Smooth muscle cell (in vitro differentiated cells): ENCODE measurements around the gene TCF25. TPM values are rescaled to one million over a fixed set of nuclear protein-coding genes. Genes with fewer than 3 reads are reported as not detected.

Experiments used
- DNase-seq: peaks from one replicate; lab custom pipeline; 2025; ENCODE audit not compliant: unreplicated experiment; lab: John Stamatoyannopoulos, UW
- H2AFZ ChIP-seq: fragments of 200-600 bp; sonication (generic); 2 replicates; pipeline ENCODE4 v1.6.0; 2016; ENCODE audit warnings: antibody characterized with exemption, low read depth, mild to moderate bottlenecking
- H3F3A ChIP-seq: fragments of 200-600 bp; sonication (generic); 2 replicates; pipeline ENCODE4 v1.6.0; 2017; ENCODE audit warnings: antibody characterized with exemption, low read depth
- H3K27ac ChIP-seq: fragments of 200-600 bp; sonication (generic); 2 replicates; pipeline ENCODE4 v1.5.1; 2016; ENCODE audit warnings: low read depth, mild to moderate bottlenecking
- H3K27me3 ChIP-seq: fragments of 200-600 bp; sonication (generic); 2 replicates; pipeline ENCODE4 v1.6.1; 2016; ENCODE audit warnings: low read depth, mild to moderate bottlenecking
- H3K36me3 ChIP-seq: fragments of 200-600 bp; sonication (generic); 2 replicates; pipeline ENCODE4 v1.5.1; 2016; ENCODE audit warnings: low read depth
- H3K4me1 ChIP-seq: fragments of 200-600 bp; sonication (generic); 2 replicates; pipeline ENCODE4 v1.5.1; 2016; ENCODE audit warnings: low read depth
- H3K4me2 ChIP-seq: fragments of 200-600 bp; sonication (generic); 2 replicates; pipeline ENCODE4 v1.6.0; 2016; ENCODE audit warnings: mild to moderate bottlenecking
- H3K4me3 ChIP-seq: fragments of 200-600 bp; sonication (generic); 2 replicates; pipeline ENCODE4 v1.5.1; 2016; ENCODE audit warnings: mild to moderate bottlenecking
- H3K79me2 ChIP-seq: fragments of 200-600 bp; sonication (generic); 2 replicates; pipeline ENCODE4 v1.6.0; 2016; ENCODE audit warnings: low read depth, mild to moderate bottlenecking
- H3K9ac ChIP-seq: fragments of 200-600 bp; sonication (generic); 2 replicates; pipeline ENCODE4 v1.6.0; 2016; ENCODE audit warnings: low read depth
- H3K9me3 ChIP-seq: fragments of 200-600 bp; sonication (generic); replicated peaks from 2 replicates; pipeline ENCODE4 v1.5.1; 2016; ENCODE audit warnings: low read depth
- H4K20me1 ChIP-seq: fragments of 200-600 bp; sonication (generic); 2 replicates; pipeline ENCODE4 v1.6.0; 2016; ENCODE audit warnings: low read depth
- WGBS: methylation state at CpG from one replicate; pipeline ENCODE4 v1.1.7; 2016; ENCODE audit warnings: low lambda C conversion rate; 5-methylcytosine and 5-hydroxymethylcytosine counted together
- polyA plus RNA-seq: library from polyadenylated mRNA; unstranded; fragments of >200 nt; fragmentation: Nextera tagmentation; extraction: Ambion mirVana; gene quantifications from 2 replicates; pipeline ENCODE4 v1.2.1, GENCODE V29; 2016
- total RNA-seq: library from RNA; depleted of rRNA; stranded (reverse); fragments of >200 nt; gene quantifications from 2 replicates; pipeline ENCODE4 v1.2.3, GENCODE V29; 2014
- TF ChIP-seq, protein P1 (sequence below): fragments of 200-600 bp; sonication (generic); IDR thresholded peaks from 2 replicates; pipeline ENCODE4 v1.5.1; 2017; ENCODE audit warnings: borderline replicate concordance, mild to moderate bottlenecking, antibody characterized with exemption; ENCODE audit not compliant: insufficient read depth, poor library complexity, severe bottlenecking

TCF25 gene
- total and polyA plus RNA-seq, 2 experiments from 2014 or later, result 99.8 to 174 TPM

DNA sequence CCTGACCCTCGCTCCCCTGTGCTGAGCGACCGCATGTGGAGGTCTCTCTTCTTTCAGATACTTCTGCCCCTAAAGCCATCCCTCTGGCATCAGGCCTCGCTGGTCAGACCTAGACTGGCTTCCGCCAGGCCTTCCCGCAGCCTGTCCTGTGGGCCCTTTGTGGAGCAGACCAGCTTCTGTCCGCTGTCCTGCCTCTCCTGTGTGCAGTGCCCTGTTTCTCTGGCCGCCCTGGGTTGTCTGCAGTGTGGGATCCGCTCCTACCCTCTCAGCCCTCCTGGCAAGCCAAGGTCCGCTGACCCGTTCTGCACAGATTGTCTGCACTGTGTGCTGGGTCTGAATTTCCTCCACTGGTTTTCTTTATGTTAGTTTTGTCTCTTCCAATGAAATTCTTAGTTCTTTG lies 23.8 kb downstream of the TCF25 start:
- Histone ChIP-seq H3K4me1 (no peaks in the 10 kb centered on the region), H3K27ac (no peak overlapping the region), H2AFZ (no peak overlapping the region), H4K20me1 (peaks cover 47% of the 10 kb centered on the region), H3K79me2 (no peaks in the 10 kb centered on the region), H3K9me3 (no peaks in the 10 kb centered on the region), H3K36me3 (no peaks in the 10 kb centered on the region), H3K9ac (no peak overlapping the region), H3K4me3 (no peak overlapping the region), H3K4me2 (no peak overlapping the region), H3F3A (no peaks in the 10 kb centered on the region), H3K27me3 (no peaks in the 10 kb centered on the region)
- TF ChIP-seq, protein P1, sequence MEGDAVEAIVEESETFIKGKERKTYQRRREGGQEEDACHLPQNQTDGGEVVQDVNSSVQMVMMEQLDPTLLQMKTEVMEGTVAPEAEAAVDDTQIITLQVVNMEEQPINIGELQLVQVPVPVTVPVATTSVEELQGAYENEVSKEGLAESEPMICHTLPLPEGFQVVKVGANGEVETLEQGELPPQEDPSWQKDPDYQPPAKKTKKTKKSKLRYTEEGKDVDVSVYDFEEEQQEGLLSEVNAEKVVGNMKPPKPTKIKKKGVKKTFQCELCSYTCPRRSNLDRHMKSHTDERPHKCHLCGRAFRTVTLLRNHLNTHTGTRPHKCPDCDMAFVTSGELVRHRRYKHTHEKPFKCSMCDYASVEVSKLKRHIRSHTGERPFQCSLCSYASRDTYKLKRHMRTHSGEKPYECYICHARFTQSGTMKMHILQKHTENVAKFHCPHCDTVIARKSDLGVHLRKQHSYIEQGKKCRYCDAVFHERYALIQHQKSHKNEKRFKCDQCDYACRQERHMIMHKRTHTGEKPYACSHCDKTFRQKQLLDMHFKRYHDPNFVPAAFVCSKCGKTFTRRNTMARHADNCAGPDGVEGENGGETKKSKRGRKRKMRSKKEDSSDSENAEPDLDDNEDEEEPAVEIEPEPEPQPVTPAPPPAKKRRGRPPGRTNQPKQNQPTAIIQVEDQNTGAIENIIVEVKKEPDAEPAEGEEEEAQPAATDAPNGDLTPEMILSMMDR, result no peak
- no peak for DNase-seq
- WGBS, result 98% methylated on average over 11 of the region's 11 CpGs

DNA sequence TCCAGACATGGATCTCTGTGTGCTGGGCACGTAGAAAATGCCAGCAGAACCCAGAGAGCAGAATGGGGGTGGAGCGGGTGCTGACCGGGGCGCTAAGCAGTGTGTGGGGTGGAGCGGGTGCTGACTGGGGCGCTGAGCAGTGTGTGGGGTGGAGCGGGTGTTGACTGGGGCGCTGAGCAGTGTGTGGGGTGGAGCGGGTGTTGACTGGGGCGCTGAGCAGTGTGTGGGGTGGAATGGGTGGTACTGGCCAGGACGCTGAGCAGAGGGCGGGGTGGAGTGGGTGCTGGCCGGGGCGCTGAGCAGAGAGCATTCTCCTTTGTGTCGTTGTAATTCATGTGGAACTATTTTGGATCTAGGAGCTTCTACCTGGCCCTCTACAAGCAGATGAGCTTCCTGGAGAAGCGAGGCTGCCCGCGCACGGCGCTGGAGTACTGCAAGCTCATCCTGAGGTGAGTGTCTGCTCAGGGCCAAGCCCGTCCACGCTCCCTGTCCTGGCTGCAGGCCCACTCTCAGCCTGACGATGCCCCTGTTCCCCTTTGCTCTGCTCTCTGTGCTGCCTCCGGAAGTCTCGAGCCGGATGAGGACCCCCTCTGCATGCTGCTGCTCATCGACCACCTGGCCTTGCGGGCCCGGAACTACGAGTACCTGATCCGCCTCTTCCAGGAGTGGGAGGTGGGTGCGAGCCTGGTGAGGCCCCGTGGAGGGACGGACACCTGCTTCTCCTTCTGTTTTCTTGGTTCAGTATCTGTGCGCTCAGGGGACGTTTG lies 25.0 kb downstream of the TCF25 start:
- Histone ChIP-seq H3K4me3 (no peak overlapping the region), H3K79me2 (no peaks in the 10 kb centered on the region), H3K27me3 (no peaks in the 10 kb centered on the region), H3K9me3 (no peaks in the 10 kb centered on the region), H3F3A (no peaks in the 10 kb centered on the region), H2AFZ (no peak overlapping the region), H3K4me1 (no peaks in the 10 kb centered on the region), H3K36me3 (no peaks in the 10 kb centered on the region), H3K4me2 (no peak overlapping the region), H3K9ac (no peak overlapping the region), H4K20me1 (peaks cover 43% of the 10 kb centered on the region), H3K27ac (no peak overlapping the region)
- TF ChIP-seq, protein P1, result no peak
- WGBS, result 98% methylated on average over 36 of the region's 36 CpGs
- no peak for DNase-seq

DNA sequence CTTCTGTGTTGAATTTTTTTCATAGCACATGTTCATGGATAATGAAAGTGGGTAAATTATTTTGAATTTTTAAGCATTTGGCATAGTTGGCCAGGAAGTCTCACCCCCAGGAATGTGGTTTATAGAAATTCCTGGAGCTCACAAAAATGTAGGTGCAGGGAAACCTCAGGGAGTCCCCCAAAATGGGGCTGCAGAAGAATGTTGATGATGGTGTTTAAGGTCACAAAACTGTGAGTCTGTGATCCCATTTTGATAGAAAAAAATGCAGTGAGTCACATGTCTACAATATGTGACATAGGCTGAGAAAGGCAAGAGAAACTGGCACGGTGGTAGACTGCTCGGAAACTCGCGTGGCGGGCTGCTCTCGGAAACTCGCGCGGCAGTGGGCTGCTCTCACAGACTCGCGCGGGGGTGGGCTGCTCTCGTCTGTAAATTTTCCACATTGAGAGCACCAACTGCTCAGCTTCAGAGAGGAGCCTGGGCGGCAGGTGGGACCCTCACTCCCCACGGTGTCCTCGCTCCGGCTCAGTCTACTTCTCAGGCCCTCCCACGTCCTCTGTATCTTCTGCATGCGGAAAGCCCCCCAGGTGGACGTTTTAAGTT lies 26.6 kb downstream of the TCF25 start:
- no peak overlapping the region for H3K4me2 ChIP-seq
- DNase-seq, result no peak
- H3K36me3 ChIP-seq, result no peaks in the 10 kb centered on the region
- H3K27ac ChIP-seq, result no peak overlapping the region
- H2AFZ ChIP-seq, result no peak overlapping the region
- H3F3A ChIP-seq, result no peaks in the 10 kb centered on the region
- no peak overlapping the region for H3K9ac ChIP-seq
- no peaks in the 10 kb centered on the region for H3K4me1 ChIP-seq
- TF ChIP-seq, protein P1, result no peak
- H3K79me2 ChIP-seq, result no peaks in the 10 kb centered on the region
- H3K4me3 ChIP-seq, result no peak overlapping the region
- H3K9me3 ChIP-seq, result no peaks in the 10 kb centered on the region
- over 99% methylated on average over 20 of the region's 20 CpGs for WGBS
- no peaks in the 10 kb centered on the region for H3K27me3 ChIP-seq
- peaks cover 38% of the 10 kb centered on the region for H4K20me1 ChIP-seq
